PC-9 (cell line): ENCODE data around the gene PHACTR1.

Source experiments
- EZH2 ChIP-seq: fragments of 200-600 bp; sonication (generic); IDR thresholded peaks from 2 replicates; pipeline ENCODE4 v1.8.0; 2017; ENCODE audit warnings: antibody characterized with exemption, low read depth
- TF ChIP-seq, protein P1 (sequence below): fragments of 200-600 bp; sonication (generic); conservative IDR thresholded peaks from 2 replicates; pipeline ENCODE4 v1.6.1; 2017; ENCODE audit warnings: mixed run types, antibody characterized with exemption, mild to moderate bottlenecking, moderate library complexity

DNA sequence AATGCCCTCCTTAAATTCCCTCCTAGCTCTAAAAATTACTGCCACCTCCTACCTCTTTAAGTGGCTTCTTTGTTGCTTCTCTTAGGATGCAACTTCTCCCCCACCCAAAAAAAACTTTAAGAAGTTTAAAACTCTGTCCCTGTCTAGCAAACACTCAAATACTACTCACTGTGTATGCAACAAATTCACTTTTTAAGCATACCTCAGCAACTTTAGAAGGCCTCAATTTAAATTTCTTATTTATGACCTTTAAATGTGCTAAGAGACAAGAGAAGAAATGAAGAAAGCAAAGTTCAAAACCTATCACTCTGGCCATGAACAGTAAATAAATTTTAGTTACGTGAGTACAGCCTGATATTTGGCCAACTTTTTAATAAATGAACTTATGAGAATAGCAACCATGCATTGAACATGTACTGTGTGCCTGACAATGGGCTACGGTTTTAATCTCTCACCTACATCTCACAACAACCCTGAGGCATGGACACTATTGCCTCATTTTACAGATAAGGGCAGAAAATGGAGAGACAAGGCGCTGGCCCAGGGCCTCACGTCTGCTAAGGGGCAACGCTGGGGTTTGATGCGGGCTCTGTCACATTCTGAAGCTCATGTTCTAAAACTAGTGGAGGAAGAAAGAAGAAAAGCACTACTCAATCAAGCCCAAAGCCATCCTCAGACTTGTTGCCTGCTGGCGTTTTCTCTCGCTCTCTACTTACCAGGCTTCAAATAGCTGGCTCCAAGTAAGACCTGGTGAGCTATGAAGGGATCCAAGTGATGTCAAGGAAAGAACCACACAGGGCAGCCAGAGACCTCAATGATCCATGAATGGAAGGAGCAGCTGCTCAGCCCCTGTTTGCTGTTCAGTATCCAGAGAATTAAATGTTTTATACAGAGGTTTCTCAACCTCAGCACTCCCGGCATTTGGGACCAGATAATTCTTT is 512.0 kb downstream of the PHACTR1 start:
- TF ChIP-seq, protein P1, sequence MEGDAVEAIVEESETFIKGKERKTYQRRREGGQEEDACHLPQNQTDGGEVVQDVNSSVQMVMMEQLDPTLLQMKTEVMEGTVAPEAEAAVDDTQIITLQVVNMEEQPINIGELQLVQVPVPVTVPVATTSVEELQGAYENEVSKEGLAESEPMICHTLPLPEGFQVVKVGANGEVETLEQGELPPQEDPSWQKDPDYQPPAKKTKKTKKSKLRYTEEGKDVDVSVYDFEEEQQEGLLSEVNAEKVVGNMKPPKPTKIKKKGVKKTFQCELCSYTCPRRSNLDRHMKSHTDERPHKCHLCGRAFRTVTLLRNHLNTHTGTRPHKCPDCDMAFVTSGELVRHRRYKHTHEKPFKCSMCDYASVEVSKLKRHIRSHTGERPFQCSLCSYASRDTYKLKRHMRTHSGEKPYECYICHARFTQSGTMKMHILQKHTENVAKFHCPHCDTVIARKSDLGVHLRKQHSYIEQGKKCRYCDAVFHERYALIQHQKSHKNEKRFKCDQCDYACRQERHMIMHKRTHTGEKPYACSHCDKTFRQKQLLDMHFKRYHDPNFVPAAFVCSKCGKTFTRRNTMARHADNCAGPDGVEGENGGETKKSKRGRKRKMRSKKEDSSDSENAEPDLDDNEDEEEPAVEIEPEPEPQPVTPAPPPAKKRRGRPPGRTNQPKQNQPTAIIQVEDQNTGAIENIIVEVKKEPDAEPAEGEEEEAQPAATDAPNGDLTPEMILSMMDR: no peak
- TF ChIP-seq EZH2: no peak
